Heart left ventricle (tissue), 16 donors: ENCODE data around the gene POC1A. TPM values are rescaled to one million over a fixed set of nuclear protein-coding genes. Genes with fewer than 3 reads are reported as not detected.

Source experiments
- ATAC-seq, 4 donors: fragments of 200-7000 bp; cut with Tn5 transposase; one replicate each; pipeline ENCODE4 v1.9.1; 2020 to 2022; ENCODE audit warnings: moderate library complexity in 4 of 4, mild to moderate bottlenecking in 3 of 4, moderate number of reproducible peaks in 1 of 4
- DNase-seq, 5 donors: peaks; one replicate each; pipeline ENCODE4 v3.0.0-alpha.2; 2020
- H3K27ac ChIP-seq, 12 donors: fragments of 200-600 bp; sonication (generic) in 4 of 12; one replicate each; pipeline versions ENCODE4 v1.5.0 to v1.8.0; 2016 to 2022; ENCODE audit warnings: mild to moderate bottlenecking in 2 of 12
- H3K27me3 ChIP-seq, 9 donors: fragments of 200-600 bp; sonication (generic) in 2 of 9; one replicate each; pipeline versions ENCODE4 v1.5.1 to v1.8.0; 2016 to 2022; ENCODE audit warnings: mild to moderate bottlenecking in 3 of 9
- H3K36me3 ChIP-seq, 9 donors: fragments of 200-600 bp; sonication (generic) in 2 of 9; one replicate each; pipeline versions ENCODE4 v1.5.0 to v1.8.0; 2018 to 2022; ENCODE audit warnings: mild to moderate bottlenecking in 2 of 9
- H3K4me1 ChIP-seq, 12 donors: fragments of 200-600 bp; sonication (generic) in 4 of 12; one replicate each; pipeline versions ENCODE4 v1.5.0 to v1.8.0; 2016 to 2022; ENCODE audit warnings: mild to moderate bottlenecking in 3 of 12
- H3K4me3 ChIP-seq, 12 donors: fragments of 200-600 bp; sonication (generic) in 4 of 12; one replicate each; pipeline versions ENCODE4 v1.5.0 to v1.8.0; 2017 to 2022; ENCODE audit warnings: mild to moderate bottlenecking in 9 of 12, moderate library complexity in 4 of 12
- H3K9me3 ChIP-seq, 12 donors: fragments of 200-600 bp; sonication (generic) in 4 of 12; one replicate each; pipeline versions ENCODE4 v1.5.0 to v1.8.0; 2016 to 2022; ENCODE audit warnings: mild to moderate bottlenecking in 1 of 12
- CTCF ChIP-seq, 12 donors: fragments of 200-600 bp; sonication (generic) in 4 of 12; IDR thresholded peaks; one replicate each; pipeline versions ENCODE4 v1.5.0 to v1.8.0; 2018 to 2022; ENCODE audit warnings: antibody characterized with exemption in 12 of 12, mild to moderate bottlenecking in 5 of 12
- POLR2A ChIP-seq, 2 donors: fragments of 450-650 bp; IDR thresholded peaks; one replicate each; pipeline ENCODE4 v1.6.1; 2017; ENCODE audit warnings: antibody characterized with exemption in 2 of 2, mild to moderate bottlenecking in 2 of 2, moderate library complexity in 2 of 2
- WGBS, 4 donors: extraction: QIAGEN DNeasy Blood & Tissue Kit in 2 of 4; methylation state at CpG; one replicate each; pipeline versions ENCODE4 v1.1.5 to v1.1.7; 2013 to 2018; 5-methylcytosine and 5-hydroxymethylcytosine counted together
- intact Hi-C, 10 donors: fragments of 100-400 bp; cut with DNase I; formaldehyde crosslinking; loops; one replicate each; pipeline versions ENCODE4 v1.11.1 to v1.14.2; 2022
- polyA plus RNA-seq, 2 donors: library from polyadenylated mRNA; stranded (reverse); fragments of 200-250 nt; gene quantifications; one replicate each; pipeline ENCODE4 v1.2.3, GENCODE V29; 2013
- total RNA-seq, 9 donors: library from RNA; depleted of rRNA in 2 of 9; stranded (reverse); fragments of >200 nt in 2 of 9; fragmentation: NEBNext Ultra II Directional in 3 of 9; extraction: Animal tissue kit (Norgen Biotek cat#: 25700) in 3 of 9; gene quantifications; one replicate each; pipeline versions ENCODE4 v1.1.0 to v1.2.4, GENCODE V29; 2016 to 2023
- donor health status: ischemic (EF 13 %, LVEDD 7.1; RV severe dilation, severe dysfunction).
- donor health status: healthy with polysubstance abuse.
- donor health status: DM: no; HTN: yes; CAD: no.
- donor health status: DM: no; HTN: no; CAD: no.
- donor health status: ischemic (EF 25% LVEDD 6.9; RV normal size, moderate dysfunction).
- donor health status: ischemic (EF 25% LVEDD 5.7; RV mildly dilated, moderate dysfunction).
- donor health status: healthy.
- donor health status: DM: yes; HTN: yes; CAD: no.
- donor health status: ischemic (EF 35%, LVEDD 5.7; RV mildly dilated, moderate dysfunction).
- donor health status: nonischemic (EF 11% LVEDD 7.7; RV severe dilation, severe dysfunction).
- donor health status: DM: yes; HTN: yes; CAD: no.
- donor health status: PGD.
- donor health status: ischemic (EF 29% LVEDD 5.4; RV normal size, mild dysfunction).
- donor health status: nonischemic (EF 23%, LVEDD 6.1; RV moderate dilation, normal function).

POC1A gene
- total and polyA plus RNA-seq, 11 donors, result 0.50 to 5.2 (median 1.4) TPM

- H3K9me3 ChIP-seq, result no peaks in the 10 kb centered on the region
- DNase-seq (no peak), ATAC-seq (no peak)
- no peak for TF ChIP-seq CTCF (IDR thresholded peaks at IDR 0.05)
- no peak for TF ChIP-seq POLR2A (IDR thresholded peaks at IDR 0.05)
- H3K4me1 ChIP-seq, result peaks cover 4 to 18% (median 13%) of the 10 kb centered on the region in 12 donors
- no peak overlapping the region for H3K27ac ChIP-seq
- no peak overlapping the region for H3K4me3 ChIP-seq
- H3K36me3 ChIP-seq, result peaks cover 0 to 10% (median 0%) of the 10 kb centered on the region in 9 donors
- intact Hi-C loops, result loop anchor here in 3 of 10 donors (5.0 to 10.0 kb wide), 3 partner anchors 46 to 184 kb away; partner anchors contain the start of gene ALAS1 (in 2 of the 3)
- 91 to 95% (median 95%) methylated on average over 4 of the region's 4 CpGs for WGBS, 4 donors
- H3K27me3 ChIP-seq, result no peaks in the 10 kb centered on the region
Measured at GRCh38 chr3:52150860-52151259, 3.4 kb downstream of the POC1A start.

- Histone ChIP-seq H3K27ac (no peak overlapping the region), H3K27me3 (no peaks in the 10 kb centered on the region), H3K4me3 (no peak overlapping the region), H3K36me3 (peaks cover 0 to 15% (median 0%) of the 10 kb centered on the region in 9 donors), H3K4me1 (peaks cover 4 to 17% (median 13%) of the 10 kb centered on the region in 12 donors), H3K9me3 (no peaks in the 10 kb centered on the region)
- WGBS, 4 donors, result 91 to 97% (median 93%) methylated on average over 3 of the region's 3 CpGs
- intact Hi-C loops, result loop anchor here in 3 of 10 donors (5.0 to 10.0 kb wide), 3 partner anchors 47 to 184 kb away; partner anchors contain the start of gene ALAS1 (in 2 of the 3)
- TF ChIP-seq CTCF (IDR thresholded peaks at IDR 0.05) (no peak), POLR2A (IDR thresholded peaks at IDR 0.05) (no peak)
- ATAC-seq (no peak), DNase-seq (no peak)
Measured at GRCh38 chr3:52150357-52150756, 3.9 kb downstream of the POC1A start.

- Histone ChIP-seq H3K36me3 (peaks cover 0 to 17% (median 0%) of the 10 kb centered on the region in 9 donors), H3K4me1 (peaks cover 4 to 12% (median 9%) of the 10 kb centered on the region in 12 donors), H3K4me3 (no peak overlapping the region), H3K27ac (no peak overlapping the region), H3K9me3 (no peaks in the 10 kb centered on the region), H3K27me3 (no peaks in the 10 kb centered on the region)
- intact Hi-C loops, result loop anchor here in 4 of 10 donors (5.0 to 10.0 kb wide), 4 partner anchors 48 to 207 kb away; partner anchors contain the start of genes ALAS1 (in 2 of the 4), PARP3 (in 1 of the 4) and RRP9 (in 1 of the 4)
- DNase-seq (no peak), ATAC-seq (no peak)
- 96 to 99% (median 97%) methylated on average over 11 of the region's 11 CpGs for WGBS, 4 donors
- no peak for TF ChIP-seq CTCF (IDR thresholded peaks at IDR 0.05)
- no peak for TF ChIP-seq POLR2A (IDR thresholded peaks at IDR 0.05)
Measured at GRCh38 chr3:52149726-52150125, 4.5 kb downstream of the POC1A start.

- no peaks in the 10 kb centered on the region for H3K27me3 ChIP-seq
- DNase-seq (no peak), ATAC-seq (no peak)
- H3K4me1 ChIP-seq, result peaks cover 5 to 15% (median 9%) of the 10 kb centered on the region in 12 donors
- no peak overlapping the region for H3K4me3 ChIP-seq
- WGBS, 4 donors, result 94 to 97% (median 95%) methylated on average over 7 to 8 of the region's 8 CpGs
- no peak overlapping the region for H3K27ac ChIP-seq
- intact Hi-C loops, result loop anchor here in 1 of 10 donors (5.0 kb wide), 1 partner anchor 207 kb away; the partner anchor contains the start of genes PARP3 and RRP9
- no peaks in the 10 kb centered on the region for H3K9me3 ChIP-seq
- peaks cover 0 to 17% (median 0%) of the 10 kb centered on the region in 9 donors for H3K36me3 ChIP-seq
- no peak for TF ChIP-seq POLR2A (IDR thresholded peaks at IDR 0.05)
- no peak for TF ChIP-seq CTCF (IDR thresholded peaks at IDR 0.05)
Measured at GRCh38 chr3:52149021-52149420, 5.2 kb downstream of the POC1A start.
